GM23248 (cell line): ENCODE measurements around the gene HLA-A. TPM values are rescaled to one million over a fixed set of nuclear protein-coding genes. Genes with fewer than 3 reads are reported as not detected.

Experiments used
- DNase-seq: peaks from one replicate; pipeline ENCODE4 v3.0.0-alpha.2; 2015
- H2AFZ ChIP-seq: fragments of 200-600 bp; sonication (generic); 2 replicates; pipeline ENCODE4 v1.6.1; 2016; ENCODE audit warnings: antibody characterized with exemption
- H3F3A ChIP-seq: fragments of 200-600 bp; sonication (generic); 2 replicates; pipeline ENCODE4 v1.6.1; 2016; ENCODE audit warnings: mild to moderate bottlenecking, antibody characterized with exemption, mixed run types; ENCODE audit not compliant: insufficient read depth
- H3K27ac ChIP-seq: fragments of 200-600 bp; sonication (generic); 2 replicates; pipeline ENCODE4 v1.5.1; 2016; ENCODE audit warnings: mild to moderate bottlenecking
- H3K27me3 ChIP-seq: fragments of 200-600 bp; sonication (generic); replicated peaks from 2 replicates; pipeline ENCODE4 v1.6.1; 2016; ENCODE audit warnings: mild to moderate bottlenecking; ENCODE audit not compliant: insufficient read depth
- H3K36me3 ChIP-seq: fragments of 200-600 bp; sonication (generic); 2 replicates; pipeline ENCODE4 v1.6.1; 2016; ENCODE audit warnings: low read depth, mild to moderate bottlenecking
- H3K4me1 ChIP-seq: fragments of 200-600 bp; sonication (generic); 2 replicates; pipeline ENCODE4 v1.6.1; 2016; ENCODE audit warnings: mild to moderate bottlenecking; ENCODE audit not compliant: insufficient read depth
- H3K4me2 ChIP-seq: fragments of 200-600 bp; sonication (generic); one replicate; pipeline ENCODE4 v1.6.1; 2016; ENCODE audit warnings: mild to moderate bottlenecking; ENCODE audit not compliant: unreplicated experiment
- H3K4me3 ChIP-seq: fragments of 200-600 bp; sonication (generic); 2 replicates; pipeline ENCODE4 v1.5.1; 2016; ENCODE audit warnings: mild to moderate bottlenecking
- H3K79me2 ChIP-seq: fragments of 200-600 bp; sonication (generic); 2 replicates; pipeline ENCODE4 v1.6.1; 2016; ENCODE audit warnings: mild to moderate bottlenecking; ENCODE audit not compliant: insufficient read depth
- H3K9ac ChIP-seq: fragments of 200-600 bp; sonication (generic); 2 replicates; pipeline ENCODE4 v1.6.1; 2016; ENCODE audit warnings: mild to moderate bottlenecking
- H3K9me2 ChIP-seq: fragments of 200-600 bp; sonication (generic); 2 replicates; pipeline ENCODE4 v1.6.1; 2016; ENCODE audit warnings: mixed run types, mild to moderate bottlenecking, moderate library complexity; ENCODE audit not compliant: insufficient read depth
- H3K9me3 ChIP-seq: fragments of 200-600 bp; sonication (generic); one replicate; pipeline ENCODE4 v1.6.1; 2017; ENCODE audit warnings: low read depth
- H4K20me1 ChIP-seq: fragments of 200-600 bp; sonication (generic); 2 replicates; pipeline ENCODE4 v1.6.0; 2016; ENCODE audit not compliant: insufficient read depth
- EZH2 ChIP-seq: fragments of 200-600 bp; sonication (generic); IDR thresholded peaks from 2 replicates; pipeline ENCODE4 v1.6.1; 2018; ENCODE audit warnings: antibody characterized with exemption, mild to moderate bottlenecking; ENCODE audit not compliant: insufficient read depth, poor library complexity, severe bottlenecking
- EZH2phosphoT487 ChIP-seq: fragments of 200-600 bp; sonication (generic); IDR thresholded peaks from 2 replicates; pipeline ENCODE4 v1.6.1; 2018; ENCODE audit warnings: antibody characterized with exemption, moderate library complexity, mild to moderate bottlenecking, low read depth; ENCODE audit not compliant: insufficient read depth
- WGBS, 2 experiments: methylation state at CpG; one replicate each; pipeline ENCODE4 v1.1.6; 2015 to 2017; ENCODE audit warnings: low lambda C conversion rate in 2 of 2, low coverage in 1 of 2; ENCODE audit errors: missing lambda C conversion rate in 2 of 2; 5-methylcytosine and 5-hydroxymethylcytosine counted together
- in situ Hi-C: fragments of 300-500 bp; cut with MboI; formaldehyde crosslinking; loops from 2 replicates; pipeline ENCODE4 v1.15.0; 2020
- polyA plus RNA-seq: library from polyadenylated mRNA; unstranded; fragments of >200 nt; fragmentation: Nextera tagmentation; extraction: Ambion mirVana; gene quantifications from 2 replicates; pipeline ENCODE4 v1.2.1, GENCODE V29; 2016
- small RNA-seq: library from RNA; depleted of rRNA; stranded (forward); fragments of <200 nt; gene quantifications from one replicate; pipeline ENCODE3, GENCODE V24; 2014; ENCODE audit warnings: low read depth, low replicate concordance
- total RNA-seq: library from RNA; depleted of rRNA; stranded (reverse); fragments of >200 nt; shearing (Covaris generic); gene quantifications from 2 replicates; pipeline ENCODE4 v1.2.3, GENCODE V29; 2014; rRNA removed

HLA-A gene
- total and polyA plus RNA-seq, 2 experiments from 2014 or later, result 508 to 634 TPM

- in situ Hi-C loops, result no loop called here
- WGBS, 2 experiments, result 59 to 79% methylated on average over 3 to 5 of the region's 5 CpGs
- no peaks in the 10 kb centered on the region for H3K36me3 ChIP-seq
Observed at GRCh38 chr6:29994826-29995225, 52.5 kb downstream of the HLA-A start.

GRCh38 chr6:29995340-29995777 lies 53.0 kb downstream of the HLA-A start:
- 44 to 48% methylated on average over 2 of the region's 2 CpGs for WGBS, 2 experiments
- no peaks in the 10 kb centered on the region for H4K20me1 ChIP-seq
- no peak overlapping the region for H3K4me3 ChIP-seq
- H3K36me3 ChIP-seq, result no peaks in the 10 kb centered on the region
- no peak overlapping the region for H3K4me2 ChIP-seq
- peaks cover 12% of the 10 kb centered on the region for H3F3A ChIP-seq
- in situ Hi-C loops, result no loop called here
- no peak overlapping the region for H3K9ac ChIP-seq
- no peaks in the 10 kb centered on the region for H3K9me2 ChIP-seq
- no peaks in the 10 kb centered on the region for H3K4me1 ChIP-seq
- H3K27ac ChIP-seq, result no peak overlapping the region
- TF ChIP-seq EZH2phosphoT487 (no peak), EZH2 (no peak)
- H3K9me3 ChIP-seq, result no peaks in the 10 kb centered on the region
- H3K27me3 ChIP-seq, result no peaks in the 10 kb centered on the region
- H3K79me2 ChIP-seq, result no peaks in the 10 kb centered on the region
- no peak overlapping the region for H2AFZ ChIP-seq
- DNase-seq, result peak; percentile 57

More at GRCh38 chr6:29994826-29995225, 52.5 kb downstream of the HLA-A start:
- Histone ChIP-seq H2AFZ (no peak overlapping the region), H3K79me2 (no peaks in the 10 kb centered on the region), H3K4me1 (no peaks in the 10 kb centered on the region), H3K4me2 (no peak overlapping the region), H3K9me3 (no peaks in the 10 kb centered on the region), H3F3A (peaks cover 12% of the 10 kb centered on the region), H3K27ac (no peak overlapping the region), H3K9ac (no peak overlapping the region), H3K4me3 (no peak overlapping the region), H4K20me1 (no peaks in the 10 kb centered on the region), H3K27me3 (no peaks in the 10 kb centered on the region), H3K9me2 (no peaks in the 10 kb centered on the region)
- TF ChIP-seq EZH2phosphoT487 (no peak), EZH2 (no peak)
- DNase-seq, result no peak

Small RNA genes lying within 50 kb of the gene (small RNA-seq; reads per million reads assigned to genes)
- gene HLA-U, result not detected

Other genes starting within 250 kb of the HLA-A start
- 0.13 and 0.43 TPM in 2 replicates for gene HLA-F, start 219.1 kb upstream of the HLA-A start, total RNA-seq
- gene HLA-F, start 219.1 kb upstream of the HLA-A start, polyA plus RNA-seq, result 0.37 and 0.93 TPM in 2 replicates
- gene HLA-G, start 114.7 kb upstream of the HLA-A start, total RNA-seq, result not detected in 2 replicates
- 1.5 and 1.7 TPM in 2 replicates for gene HLA-G, start 114.7 kb upstream of the HLA-A start, polyA plus RNA-seq
- 19.2 and 21.9 TPM in 2 replicates for gene POLR1H, start 118.7 kb downstream of the HLA-A start, total RNA-seq
- 31.7 and 32.1 TPM in 2 replicates for gene POLR1H, start 118.7 kb downstream of the HLA-A start, polyA plus RNA-seq
- gene PPP1R11, start 124.7 kb downstream of the HLA-A start, total RNA-seq, result 40.2 and 44.1 TPM in 2 replicates
- gene PPP1R11, start 124.7 kb downstream of the HLA-A start, polyA plus RNA-seq, result 77.5 and 83.1 TPM in 2 replicates
- gene RNF39, start 133.2 kb downstream of the HLA-A start, total RNA-seq, result not detected in 2 replicates
- 0.21 and 0.30 TPM in 2 replicates for gene RNF39, start 133.2 kb downstream of the HLA-A start, polyA plus RNA-seq
- not detected in 2 replicates for gene TRIM31, start 170.6 kb downstream of the HLA-A start, total RNA-seq
- gene TRIM31, start 170.6 kb downstream of the HLA-A start, polyA plus RNA-seq, result not detected in 2 replicates
- gene TRIM40, start 193.6 kb downstream of the HLA-A start, total RNA-seq, result not detected in 2 replicates
- not detected in 2 replicates for gene TRIM40, start 193.6 kb downstream of the HLA-A start, polyA plus RNA-seq
- 0.11 TPM in 1 of 2 replicates, not detected in the other for gene TRIM10, start 218.7 kb downstream of the HLA-A start, total RNA-seq
- gene TRIM10, start 218.7 kb downstream of the HLA-A start, polyA plus RNA-seq, result not detected in 2 replicates
- not detected in 2 replicates for gene TRIM15, start 221.0 kb downstream of the HLA-A start, total RNA-seq
- gene TRIM15, start 221.0 kb downstream of the HLA-A start, polyA plus RNA-seq, result not detected in 2 replicates